ENCODE measurements around the gene IDE. TPM values are rescaled to one million over a fixed set of nuclear protein-coding genes. Genes with fewer than 3 reads are reported as not detected.

The IDE gene
- total RNA-seq (2022; extraction: Qiagen RNA extraction) = 18.8 to 32.1 TPM (median 26.4 TPM) in 5 replicates

DNA sequence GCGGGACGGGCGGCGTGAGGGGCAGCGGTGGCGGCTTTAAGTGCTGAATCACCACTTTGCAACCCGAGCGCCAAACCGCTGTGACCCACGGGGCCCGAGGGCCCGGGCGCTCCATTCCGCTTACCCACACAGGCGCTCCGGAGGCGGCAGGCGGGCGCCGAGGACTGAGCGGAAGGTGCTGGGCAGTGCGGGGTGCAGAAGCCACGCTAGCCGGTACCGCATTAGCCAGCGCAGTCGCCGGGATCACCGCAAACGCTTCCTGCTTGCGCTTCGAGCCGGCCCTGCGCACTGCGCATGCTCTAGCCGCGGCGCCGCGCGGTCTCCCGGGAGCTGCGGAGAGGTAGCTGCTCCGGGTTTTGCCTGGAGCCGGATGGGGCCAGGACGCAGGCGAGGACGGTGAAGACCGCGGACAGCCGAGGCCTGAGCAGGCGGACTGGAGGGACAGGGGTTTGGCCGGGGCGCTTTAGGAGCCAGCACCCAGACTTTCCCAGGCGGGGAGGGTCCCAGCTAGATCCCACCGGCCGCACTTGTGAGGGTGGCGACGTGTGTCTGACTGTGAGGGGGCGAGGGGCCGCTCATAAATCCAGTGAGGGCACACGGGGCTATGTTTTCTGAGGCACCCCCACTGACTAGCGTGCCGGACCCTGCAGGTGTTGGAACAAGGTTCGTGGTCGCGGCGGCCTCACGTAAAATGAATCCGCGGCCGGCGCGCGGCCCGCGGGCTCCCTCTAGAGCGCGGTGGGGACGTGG is at the start of gene IDE:
IDE (minus strand) TSS at position 296 of the 750 bp plus-strand sequence; CDS start at position 222, 74 bp downstream.

GRCh38 chr10:92592761-92593618 is 19.1 kb upstream of the IDE start, which contains the start of gene KIF11:
KIF11 (plus strand) TSS chr10:92593130; CDS start chr10:92593376, 246 bp downstream.

Other genes with a start within 250 kb of the IDE start
- gene KIF11, start 19.0 kb upstream of the IDE start, total RNA-seq (2022; extraction: Qiagen RNA extraction) = 33.3 to 44.4 TPM (median 37.3 TPM) in 5 replicates
- 11.1 to 12.4 TPM (median 11.7 TPM) in 5 replicates for gene HHEX, start 115.9 kb upstream of the IDE start, total RNA-seq (2022; extraction: Qiagen RNA extraction)